ENCODE results near the gene SULT1C4.
A peak's percentile ranks its signal among the peaks of the same experiment; 100 is the strongest.
"Not testable (repeated sequence)": the region's sequence is repeated elsewhere in the genome, so short reads cannot be mapped to it uniquely, and the experiment has no call there.

The SULT1C4 gene

DNA sequence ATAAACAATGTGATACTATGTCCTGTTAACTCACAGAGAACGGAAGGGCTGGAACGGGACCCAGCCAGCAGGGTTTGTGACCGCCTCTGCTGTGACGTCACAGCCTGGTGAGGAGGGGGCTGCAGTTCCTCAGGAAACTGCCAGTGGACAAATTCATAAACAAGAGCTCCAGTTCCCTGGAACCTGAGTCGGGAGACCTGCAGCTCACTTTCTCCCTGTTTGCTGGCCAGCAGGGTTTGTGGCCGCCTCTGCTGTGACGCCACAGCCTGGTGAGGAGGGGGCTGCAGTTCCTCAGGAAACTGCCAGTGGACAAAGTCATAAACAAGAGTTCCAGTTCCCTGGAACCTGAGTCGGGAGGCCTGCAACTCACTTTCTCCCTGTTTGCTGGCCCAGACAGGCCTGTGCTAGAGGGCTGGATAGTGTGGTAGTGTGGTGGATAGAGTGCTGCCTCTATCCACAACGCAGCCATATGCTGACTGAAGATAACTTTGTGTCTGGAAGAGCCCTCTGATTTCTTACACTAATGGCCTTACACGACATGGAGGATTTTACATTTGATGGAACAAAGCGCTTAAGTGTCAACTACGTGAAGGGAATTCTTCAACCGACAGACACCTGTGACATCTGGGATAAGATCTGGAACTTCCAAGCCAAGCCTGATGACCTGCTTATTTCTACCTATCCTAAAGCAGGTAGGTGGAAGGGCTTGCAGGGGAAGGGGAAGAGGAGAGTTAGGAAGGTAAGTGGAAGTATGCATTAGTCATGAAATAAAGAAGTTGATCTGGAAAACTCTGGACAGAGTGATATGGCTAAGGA is at the start of gene SULT1C4:
TSS of gene SULT1C4 (plus strand) at position 140 of the 816 bp plus-strand sequence. CDS start at position 524, 384 bp downstream.
- DNase-seq: no peak

DNA sequence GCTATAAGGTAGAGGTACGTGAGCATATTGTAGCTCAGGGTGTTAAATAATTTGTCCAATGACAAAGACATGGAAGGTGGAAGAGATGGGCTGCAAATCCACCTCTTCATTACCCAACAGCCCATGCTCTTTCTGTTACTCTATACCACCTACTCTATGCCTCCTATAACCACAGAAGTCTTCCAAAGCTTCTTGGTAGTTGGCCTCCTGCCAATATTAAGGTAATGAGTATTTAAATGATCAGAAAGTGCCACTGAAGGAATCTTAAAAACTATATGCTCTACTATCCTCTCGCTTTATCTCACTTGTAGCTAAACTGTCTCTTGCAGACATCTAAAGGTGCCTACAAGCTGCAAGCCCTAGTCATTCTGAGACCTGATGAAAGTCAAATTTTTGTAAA is 48.0 kb upstream of the SULT1C4 start:
- no peak for DNase-seq

DNA sequence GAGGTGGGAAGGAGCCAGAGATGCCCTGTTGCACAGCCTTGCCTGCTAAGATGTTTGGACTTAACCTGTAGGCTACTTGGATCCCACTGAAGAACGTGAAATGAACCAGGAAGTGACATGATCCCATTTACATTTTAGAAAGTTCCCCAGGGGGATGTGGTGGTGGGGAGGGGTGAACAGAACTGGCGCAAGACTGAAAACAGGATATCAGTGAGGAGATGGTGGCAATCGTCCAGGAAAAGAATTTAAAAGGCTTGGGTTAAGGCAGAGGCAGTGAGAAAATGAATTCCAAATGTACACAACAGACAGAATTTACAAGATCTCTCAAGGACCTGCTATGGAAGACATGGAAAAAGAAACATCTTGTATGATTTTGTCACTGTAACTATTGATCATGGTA is 46.8 kb upstream of the SULT1C4 start:
- DNase-seq: no peak

DNA sequence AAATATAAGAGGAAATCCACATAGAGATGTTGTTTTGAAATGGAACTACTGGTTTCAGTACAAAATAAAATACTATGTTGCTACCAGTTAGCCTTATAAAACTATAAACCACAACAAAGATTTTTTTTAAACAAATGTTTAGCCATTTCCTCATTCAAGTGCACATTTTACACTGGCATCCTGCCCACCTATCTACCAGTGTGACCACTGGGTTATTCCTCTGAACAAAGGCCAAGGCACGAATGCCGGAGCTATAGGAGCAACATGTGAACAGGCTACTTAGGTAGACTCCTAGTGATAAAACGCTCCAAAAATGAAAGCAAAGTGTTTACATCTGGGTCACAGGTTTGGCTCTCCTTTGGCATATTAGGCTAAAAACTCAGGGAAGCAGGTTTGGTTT is 31.8 kb upstream of the SULT1C4 start:
- no peak for DNase-seq

DNA sequence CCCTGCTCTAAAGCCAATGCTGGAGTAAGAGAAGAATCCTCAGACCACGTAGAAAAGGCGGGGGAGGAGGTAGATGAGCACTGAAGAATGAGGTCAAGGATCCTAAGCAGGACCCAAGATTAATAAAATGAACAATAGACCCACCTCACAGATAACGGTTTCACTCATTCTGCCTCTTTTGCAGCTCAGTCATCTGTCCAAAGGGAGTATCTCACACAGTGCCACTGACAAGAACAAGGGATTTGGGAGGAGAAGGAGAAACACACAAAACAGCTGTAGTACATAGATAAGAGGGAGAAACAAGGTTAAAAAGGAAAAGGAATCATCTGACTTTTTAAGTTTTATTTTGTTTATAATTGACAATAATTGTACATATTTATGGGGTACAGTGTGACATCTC is 30.9 kb upstream of the SULT1C4 start:
- no peak for DNase-seq

DNA sequence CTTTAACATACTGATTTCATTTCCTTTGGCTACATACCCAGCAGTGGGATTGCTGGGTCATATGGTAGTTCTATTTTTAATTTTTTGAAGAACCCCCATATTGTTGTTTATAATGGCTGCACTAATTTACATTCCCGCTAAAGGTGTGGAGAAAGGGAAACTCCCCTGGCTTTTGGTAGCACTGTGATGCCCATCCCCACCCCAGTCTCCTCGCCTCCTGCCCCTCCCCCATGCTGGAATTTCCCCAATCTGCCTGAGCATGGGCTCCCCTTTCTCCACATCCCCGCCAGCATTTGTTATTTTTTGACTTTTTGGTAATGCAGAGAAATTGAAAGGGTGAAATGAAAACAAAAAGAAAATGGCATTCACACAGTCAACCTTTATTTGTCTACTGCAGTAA is 30.0 kb upstream of the SULT1C4 start:
- no peak for DNase-seq

DNA sequence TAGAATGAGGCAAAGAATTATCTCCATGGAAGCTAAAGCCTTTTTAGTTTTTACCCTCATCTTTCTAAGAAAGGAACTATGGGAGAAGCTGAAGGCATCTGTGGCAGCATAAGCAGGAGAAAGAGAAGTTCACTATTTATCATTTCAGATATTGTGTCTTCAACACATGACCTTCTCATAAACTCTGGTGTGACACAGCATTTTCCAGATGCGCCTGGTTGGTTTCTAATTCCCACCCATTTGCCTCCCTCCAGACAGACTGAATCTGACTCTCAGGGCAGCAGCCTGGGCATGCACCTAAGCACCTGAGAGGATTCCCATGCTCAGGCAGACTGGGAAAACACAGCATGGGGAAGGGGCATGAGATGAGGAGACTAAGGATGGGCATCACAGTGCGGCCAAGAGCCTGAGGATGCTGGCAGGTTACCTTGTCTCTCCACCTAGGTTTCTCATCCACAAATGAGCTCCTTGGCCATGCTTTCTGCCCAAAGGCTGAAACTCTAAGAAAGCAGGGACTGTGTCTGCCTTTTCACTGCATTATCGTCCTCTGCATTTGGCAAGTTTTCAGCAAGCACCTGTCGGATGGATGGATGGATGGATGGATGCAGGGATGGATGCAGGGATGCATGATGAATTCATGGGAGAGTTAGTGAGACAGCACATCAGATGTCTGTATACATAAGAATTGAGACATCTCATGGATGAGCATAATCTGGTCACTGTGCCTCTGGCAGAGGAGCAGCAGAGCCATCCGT is 28.8 kb upstream of the SULT1C4 start:
- no peak for DNase-seq

DNA sequence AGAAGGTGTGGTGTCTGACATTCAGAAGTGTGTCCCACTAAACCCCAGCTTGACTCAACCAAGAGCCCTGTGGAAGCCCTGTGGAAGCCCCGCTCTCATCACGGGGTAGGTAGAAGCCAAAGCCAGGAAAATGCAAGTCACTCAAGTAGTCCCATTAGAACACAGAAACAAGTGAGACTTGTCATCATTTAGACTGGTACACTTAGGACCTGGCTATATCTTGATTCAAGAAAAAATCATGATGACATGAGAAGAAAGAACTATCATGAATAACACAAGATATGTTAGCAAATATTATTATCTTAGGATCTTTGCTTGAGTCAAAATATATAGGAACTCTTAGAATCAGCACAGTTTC is 28.2 kb upstream of the SULT1C4 start:
- no peak for DNase-seq

DNA sequence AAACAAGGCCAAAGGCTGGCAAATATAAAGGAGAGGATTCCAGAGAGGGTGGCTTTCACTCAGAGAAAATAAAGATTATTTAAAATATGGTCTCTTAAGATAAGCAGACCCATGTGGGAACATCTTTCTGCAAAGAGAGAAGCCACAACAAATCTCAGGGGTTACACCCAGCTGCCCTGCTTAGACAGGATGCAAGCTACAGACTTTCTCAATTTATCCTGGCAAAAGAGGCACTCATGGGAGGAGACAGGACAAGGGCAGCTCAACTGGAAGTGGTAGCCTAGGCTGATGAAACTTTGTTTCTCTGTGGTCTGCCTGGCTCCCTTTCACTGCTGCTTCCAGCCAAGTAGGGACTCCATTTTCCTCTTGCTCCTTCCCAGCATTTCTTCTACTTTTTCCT is 25.9 kb upstream of the SULT1C4 start:
- no peak for DNase-seq

DNA sequence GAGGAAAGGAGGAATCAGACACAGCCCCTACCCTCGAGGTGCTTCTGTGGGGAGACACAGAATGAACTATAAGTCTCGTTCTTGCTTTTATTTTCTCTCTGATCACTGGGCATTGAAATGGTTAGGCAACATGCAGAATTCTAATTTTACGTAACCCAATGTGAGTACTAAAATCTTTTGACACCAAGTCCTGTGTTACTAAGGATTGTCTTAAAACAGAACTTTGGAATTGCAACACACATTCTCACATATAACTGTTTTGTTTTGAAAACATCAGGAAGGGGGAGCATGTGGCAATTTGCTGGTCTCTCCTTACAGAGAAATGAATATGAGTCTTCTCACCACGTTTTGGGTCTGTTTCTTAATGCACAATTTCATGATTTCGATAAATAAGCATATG is 23.6 kb upstream of the SULT1C4 start:
- DNase-seq: no peak

DNA sequence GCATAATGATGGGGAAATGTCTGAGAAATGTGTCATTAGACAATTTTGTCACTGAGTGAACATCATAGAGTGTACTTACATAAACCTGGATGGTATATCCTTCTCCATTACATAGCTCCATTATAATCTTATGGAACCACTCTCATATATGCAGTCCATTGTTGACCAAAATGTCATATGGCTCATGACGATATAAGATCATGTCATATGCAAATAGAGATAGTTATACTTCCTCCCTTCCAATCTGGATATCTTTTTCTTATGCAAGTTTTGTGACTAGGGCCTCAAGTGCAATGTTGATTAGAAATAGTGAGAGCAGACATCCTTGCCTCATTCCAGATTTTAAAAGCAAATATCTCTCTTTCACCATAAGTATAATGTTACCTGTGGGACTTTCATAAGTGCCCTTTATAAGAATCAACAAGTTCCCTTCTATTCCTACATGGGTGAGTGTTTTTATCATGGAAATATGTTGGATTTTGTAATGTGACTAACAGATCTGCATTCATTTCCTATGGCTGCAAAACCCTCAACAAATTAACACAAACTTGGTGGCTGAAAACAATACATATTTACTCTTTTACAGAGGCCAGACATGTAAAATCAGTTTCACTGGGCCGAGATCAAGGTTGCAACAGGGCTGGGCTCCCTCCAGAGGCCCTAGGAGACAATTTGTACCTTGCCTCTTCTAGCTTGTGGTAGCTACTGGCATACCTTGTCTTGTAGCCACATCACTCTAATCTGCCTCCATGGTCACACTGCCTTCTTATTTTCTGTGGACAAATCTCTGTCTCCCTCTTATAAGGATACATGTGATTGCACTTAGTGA is 21.6 kb upstream of the SULT1C4 start:
- no peak for DNase-seq

DNA sequence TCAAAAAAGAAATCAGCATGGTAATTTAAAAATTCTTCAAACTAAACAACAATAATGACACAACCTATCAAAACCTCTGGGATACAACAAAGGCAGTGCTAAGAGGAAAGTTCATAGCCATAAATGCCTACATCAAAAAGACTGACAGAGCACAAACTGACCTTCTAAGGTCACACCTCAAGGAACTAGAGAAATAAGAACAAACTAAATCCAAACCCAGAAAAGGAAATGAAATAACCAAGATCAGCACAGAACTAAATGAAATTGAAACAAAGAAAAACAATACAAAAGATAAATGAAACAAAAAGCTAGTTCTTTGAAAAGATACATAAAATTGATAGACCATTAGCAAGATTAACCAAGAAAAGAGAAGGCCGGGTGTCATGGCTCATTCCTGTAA is 18.4 kb upstream of the SULT1C4 start:
- not testable (repeated sequence) for DNase-seq

DNA sequence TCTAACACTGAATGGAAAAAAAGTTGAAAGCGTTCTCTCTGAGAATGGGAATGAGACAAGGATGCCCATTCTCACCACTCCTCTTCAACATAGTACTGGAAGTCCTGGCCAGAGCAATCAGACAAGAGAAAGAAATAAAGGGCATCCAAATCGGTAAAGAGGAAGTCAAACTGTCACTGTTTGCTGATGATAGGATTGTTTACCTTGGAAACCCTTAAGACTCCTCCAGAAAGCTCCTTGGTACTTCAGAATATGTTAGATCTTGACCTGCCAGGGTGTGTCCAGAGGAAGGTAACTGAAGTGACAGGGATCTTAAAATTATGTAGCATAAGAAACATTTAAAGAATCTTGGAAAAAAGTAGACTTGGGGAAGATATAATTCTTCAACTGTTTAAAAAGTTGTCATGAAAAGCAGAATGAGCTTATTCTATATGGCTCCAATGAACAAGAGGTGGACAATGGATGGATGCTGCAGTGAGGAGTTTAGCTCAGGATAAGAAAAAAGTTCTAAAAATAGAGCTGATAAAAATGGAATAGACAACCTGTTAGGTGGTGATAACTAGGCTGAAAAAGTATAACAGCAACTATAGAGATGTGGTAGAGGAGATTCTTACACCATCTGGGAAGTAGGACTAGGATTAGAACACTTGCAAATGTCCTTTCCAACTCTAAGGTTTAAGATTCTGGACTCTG is 16.8 kb upstream of the SULT1C4 start:
- no peak for DNase-seq

DNA sequence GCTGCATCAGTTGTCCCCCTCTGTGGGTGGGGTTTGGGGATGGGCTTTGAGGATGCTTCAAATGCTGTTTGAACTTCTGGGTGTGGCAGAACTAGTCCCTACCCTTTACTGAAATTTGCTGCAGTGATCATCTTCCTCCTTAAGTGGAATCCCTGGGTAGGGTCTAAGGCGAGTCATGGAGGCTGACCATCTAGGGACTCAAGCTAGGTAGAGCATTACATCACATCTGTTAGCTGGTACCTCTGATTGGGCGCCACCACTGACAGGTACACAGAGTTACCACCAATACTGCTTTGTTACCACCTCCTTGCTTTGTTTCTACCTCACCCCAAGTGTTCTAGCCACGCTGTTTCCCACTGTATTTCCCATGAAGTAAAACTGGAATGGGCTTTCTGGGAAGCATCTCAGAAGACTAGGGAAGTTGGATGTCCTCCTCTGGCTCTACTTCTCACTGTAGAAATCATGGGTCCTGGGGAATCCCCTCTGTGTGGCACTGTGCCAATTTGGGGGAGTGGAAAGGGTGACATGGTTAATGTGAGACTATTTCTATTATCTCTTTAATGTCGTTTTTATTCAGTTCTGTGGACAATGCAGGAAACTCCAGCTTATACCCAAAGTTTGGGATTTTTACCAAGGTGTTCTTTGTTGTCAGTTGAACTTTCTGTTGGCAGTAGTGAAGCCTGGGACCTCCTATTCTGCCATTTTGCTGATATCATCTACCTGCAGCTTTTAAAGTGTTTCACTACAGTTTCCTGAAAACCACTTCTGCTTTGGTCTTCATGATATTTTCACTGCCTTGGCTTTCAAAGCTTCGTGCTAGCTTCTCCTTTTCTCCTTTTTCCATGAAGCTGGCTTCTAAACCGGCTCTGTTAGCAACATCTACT is 14.5 kb upstream of the SULT1C4 start:
- peak; percentile 6 for DNase-seq

DNA sequence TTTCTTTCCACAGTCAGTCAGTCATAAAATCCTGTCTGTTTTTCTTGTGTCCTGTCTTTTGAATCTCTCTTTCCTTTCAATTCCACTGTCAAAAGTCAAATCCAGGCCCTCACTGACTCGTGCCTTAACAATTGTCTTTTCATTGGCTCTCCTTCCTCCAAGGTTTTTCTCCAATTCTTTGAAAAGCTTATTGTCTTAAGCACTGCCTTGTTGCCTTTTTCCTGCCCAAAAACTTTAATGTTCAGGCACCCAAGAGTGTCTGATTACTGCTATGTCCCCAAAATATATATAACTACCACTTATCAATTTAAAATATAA is 13.9 kb upstream of the SULT1C4 start:
- no peak for DNase-seq

DNA sequence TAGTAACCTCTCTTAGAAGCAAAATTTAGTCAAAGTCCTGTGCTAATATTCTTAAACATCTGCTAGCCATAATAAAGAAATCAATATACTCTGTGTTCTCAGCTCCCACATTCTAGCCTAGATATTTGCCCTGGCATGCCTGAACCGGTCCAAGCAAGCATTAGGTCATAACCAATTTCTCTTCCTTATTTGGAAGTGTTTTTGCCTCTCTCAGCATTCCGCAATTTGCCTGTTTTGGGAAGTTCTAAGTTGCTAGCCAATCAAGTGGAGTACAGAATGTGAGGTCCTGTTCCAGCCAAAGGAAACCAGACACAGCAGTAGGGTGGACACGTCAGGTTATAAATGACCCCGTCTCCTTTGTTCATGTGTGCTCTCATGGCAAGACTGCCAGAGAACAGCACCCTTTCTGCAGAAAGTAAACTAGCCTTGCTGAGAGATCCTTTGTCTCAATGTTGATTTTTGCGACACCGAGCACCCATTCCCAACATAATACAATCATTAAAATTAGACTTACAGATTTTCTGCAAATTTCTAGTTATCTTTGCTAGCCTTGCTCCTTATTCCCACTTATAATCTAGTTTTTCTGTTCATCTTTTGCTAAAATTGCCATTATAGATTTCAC is 13.0 kb upstream of the SULT1C4 start:
- DNase-seq: no peak

DNA sequence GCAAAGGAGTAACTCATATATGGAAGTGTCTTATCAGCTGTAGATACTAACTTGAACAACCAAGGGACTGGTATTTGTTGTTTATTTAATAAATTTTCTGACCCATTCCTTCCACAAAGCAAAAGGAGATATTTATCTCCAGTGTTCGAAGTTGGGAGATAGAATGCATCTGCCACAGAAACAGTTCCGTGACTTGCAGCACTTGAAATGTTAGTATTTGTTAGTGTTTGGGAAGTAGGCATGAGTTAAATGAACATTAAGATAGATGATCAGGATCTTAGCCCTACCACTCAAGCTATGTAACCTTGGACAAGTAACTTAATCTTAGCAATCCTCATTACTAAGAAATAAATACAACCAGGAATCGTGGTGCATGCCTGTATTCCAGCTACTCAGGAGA is 12.1 kb upstream of the SULT1C4 start:
- no peak for DNase-seq

DNA sequence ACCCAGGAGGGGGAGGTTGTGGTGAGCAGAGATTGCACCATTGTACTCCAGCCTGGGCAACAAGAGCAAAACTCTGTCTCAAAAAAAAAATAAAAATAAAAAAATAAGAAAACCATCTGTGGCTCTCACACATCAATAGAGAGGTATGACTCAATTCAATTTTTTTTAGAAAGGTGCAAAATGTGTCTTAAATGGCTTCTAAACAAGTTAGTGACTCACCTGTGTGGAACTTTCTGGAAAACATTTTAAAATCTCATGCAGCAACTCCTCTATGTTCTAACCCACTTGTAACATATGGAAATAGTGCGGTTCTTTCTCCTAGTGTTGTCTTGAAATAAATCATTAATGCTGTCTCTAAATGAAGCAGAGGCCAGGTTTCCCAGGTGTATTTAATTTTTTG is 10.7 kb upstream of the SULT1C4 start:
- no peak for DNase-seq

DNA sequence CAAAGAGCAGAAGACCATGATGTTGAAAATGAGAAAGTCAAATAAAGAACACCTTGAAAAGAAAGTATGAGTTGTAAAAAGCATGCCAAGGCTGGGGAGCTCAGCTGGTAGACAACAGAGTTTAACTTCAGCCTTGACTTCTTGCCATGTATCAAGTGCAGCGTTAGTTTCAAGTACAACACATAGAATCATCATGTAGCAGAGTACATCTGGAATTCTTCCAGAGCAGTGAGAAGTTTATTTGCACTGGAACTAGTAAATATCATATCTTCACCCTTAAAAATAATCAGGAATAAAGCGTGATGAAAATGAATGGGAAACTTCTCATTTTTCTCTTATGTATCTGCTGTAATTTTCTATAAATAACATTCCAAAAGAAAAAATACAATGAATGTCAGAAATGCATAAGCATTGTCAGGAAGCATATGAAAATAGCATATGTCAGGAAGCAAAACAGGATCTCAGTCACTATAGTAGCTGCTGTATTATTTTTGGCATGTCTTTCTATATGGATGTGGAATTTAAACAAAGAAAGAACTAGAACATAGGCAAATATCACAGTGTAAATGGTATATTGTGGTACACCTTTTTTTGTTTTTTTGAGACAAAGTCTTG is 10.1 kb upstream of the SULT1C4 start:
- DNase-seq: no peak

DNA sequence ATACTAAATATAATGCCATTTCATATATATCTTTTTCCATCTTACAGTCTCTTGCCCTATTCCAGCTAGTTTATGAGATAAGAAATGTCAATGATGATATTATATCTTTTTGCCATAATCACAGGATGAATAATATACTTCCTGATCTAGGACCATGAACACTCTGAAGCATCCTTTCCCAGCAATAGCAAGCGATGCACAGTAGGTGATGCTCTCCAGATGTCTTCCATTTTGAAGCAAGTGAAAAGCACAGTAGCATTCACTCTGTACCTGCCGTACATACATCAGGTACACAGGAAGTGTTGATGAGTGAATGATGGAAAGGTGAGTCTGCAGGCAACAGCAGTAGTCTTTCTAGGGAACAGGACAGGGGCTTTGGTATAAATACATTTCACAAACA is 8.6 kb upstream of the SULT1C4 start:
- no peak for DNase-seq

DNA sequence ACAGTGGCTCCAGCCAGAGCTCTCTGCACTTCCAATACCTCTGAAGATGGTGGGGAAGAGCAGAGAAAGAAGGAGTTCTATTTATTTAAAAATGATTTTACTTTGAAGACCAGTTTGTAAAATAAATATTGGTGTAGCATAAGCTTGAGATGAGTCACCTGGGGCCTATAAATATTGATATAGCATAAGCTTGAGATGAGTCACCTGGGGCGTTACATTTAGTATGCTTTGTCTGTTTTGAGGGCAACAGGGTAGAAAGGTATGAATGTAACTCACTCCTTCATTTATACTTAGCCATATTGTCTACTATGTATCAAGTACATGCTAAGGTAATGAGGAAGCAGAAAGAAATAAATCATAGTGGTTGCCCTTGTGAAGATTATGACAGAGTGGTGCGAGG is 7.7 kb upstream of the SULT1C4 start:
- no peak for DNase-seq

Measured in stimulated activated CD4-positive, alpha-beta T cell treated with anti-CD3 and anti-CD28 coated beads, Interleukin-12 subunit alpha, Interleukin-12 subunit beta, amount 100 ng/mL, for 4 hours (primary cell).